Measurements from ENCODE around the gene PRR5. TPM values are rescaled to one million over a fixed set of nuclear protein-coding genes. Genes with fewer than 3 reads are reported as not detected.

The PRR5 gene
- total RNA-seq, 1 donor from 2014 or later, result 22.7 TPM

GRCh38 chr22:44706488-44706887 is 4.5 kb downstream of the PRR5 start:
- Mint-ChIP-seq H3K9me3 (no peaks in the 10 kb centered on the region), H3K4me3 (no peak overlapping the region), H3K36me3 (ENCODE audit: low read depth) (peaks cover 1% of the 10 kb centered on the region), H3K27me3 (peaks cover 3% of the 10 kb centered on the region), H3K27ac (no peak overlapping the region), H3K4me1 (peaks cover 5% of the 10 kb centered on the region)
- intact Hi-C loops (cut with micrococcal nuclease), result no loop called here
- no peak for DNase-seq

- H3K4me1 Mint-ChIP-seq, result peaks cover 3% of the 10 kb centered on the region
- no peak for DNase-seq
- intact Hi-C loops (cut with micrococcal nuclease), result no loop called here
- peaks cover 1% of the 10 kb centered on the region for H3K36me3 Mint-ChIP-seq (ENCODE audit: low read depth)
- H3K27ac Mint-ChIP-seq, result no peak overlapping the region
- H3K27me3 Mint-ChIP-seq, result peaks cover 3% of the 10 kb centered on the region
- no peak overlapping the region for H3K4me3 Mint-ChIP-seq
- H3K9me3 Mint-ChIP-seq, result no peaks in the 10 kb centered on the region
Measured at GRCh38 chr22:44707178-44707577, 5.2 kb downstream of the PRR5 start.

- Mint-ChIP-seq H3K9me3 (no peaks in the 10 kb centered on the region), H3K27ac (no peak overlapping the region), H3K4me1 (peaks cover 3% of the 10 kb centered on the region), H3K36me3 (ENCODE audit: low read depth) (peaks cover 1% of the 10 kb centered on the region), H3K27me3 (peaks cover 3% of the 10 kb centered on the region), H3K4me3 (no peak overlapping the region)
- intact Hi-C loops (cut with micrococcal nuclease), result no loop called here
- DNase-seq, result no peak
Measured at GRCh38 chr22:44707752-44708151, 5.7 kb downstream of the PRR5 start.

GRCh38 chr22:44709881-44710392 is 7.9 kb downstream of the PRR5 start:
- Mint-ChIP-seq H3K9me3 (no peaks in the 10 kb centered on the region), H3K4me1 (peaks cover 1% of the 10 kb centered on the region), H3K4me3 (no peak overlapping the region), H3K27ac (no peak overlapping the region), H3K36me3 (ENCODE audit: low read depth) (peaks cover 1% of the 10 kb centered on the region), H3K27me3 (no peaks in the 10 kb centered on the region)
- intact Hi-C loops (cut with micrococcal nuclease), result no loop called here
- DNase-seq, result no peak

GRCh38 chr22:44710474-44711240 is 8.7 kb downstream of the PRR5 start:
- Mint-ChIP-seq H3K36me3 (ENCODE audit: low read depth) (peaks cover 1% of the 10 kb centered on the region), H3K4me3 (no peak overlapping the region), H3K27ac (no peak overlapping the region), H3K4me1 (peaks cover 1% of the 10 kb centered on the region), H3K27me3 (no peaks in the 10 kb centered on the region), H3K9me3 (no peaks in the 10 kb centered on the region)
- DNase-seq, result no peak
- intact Hi-C loops (cut with micrococcal nuclease), result no loop called here

GRCh38 chr22:44711241-44711560 is 9.2 kb downstream of the PRR5 start:
- no peaks in the 10 kb centered on the region for H3K9me3 Mint-ChIP-seq
- peaks cover 1% of the 10 kb centered on the region for H3K4me1 Mint-ChIP-seq
- H3K27ac Mint-ChIP-seq, result no peak overlapping the region
- H3K27me3 Mint-ChIP-seq, result no peaks in the 10 kb centered on the region
- H3K36me3 Mint-ChIP-seq (ENCODE audit: low read depth), result peaks cover 1% of the 10 kb centered on the region
- intact Hi-C loops (cut with micrococcal nuclease), result no loop called here
- no peak for DNase-seq
- no peak overlapping the region for H3K4me3 Mint-ChIP-seq

- DNase-seq, result no peak
- peaks cover 1% of the 10 kb centered on the region for H3K4me1 Mint-ChIP-seq
- no peaks in the 10 kb centered on the region for H3K27me3 Mint-ChIP-seq
- H3K36me3 Mint-ChIP-seq (ENCODE audit: low read depth), result peaks cover 1% of the 10 kb centered on the region
- no peaks in the 10 kb centered on the region for H3K9me3 Mint-ChIP-seq
- H3K4me3 Mint-ChIP-seq, result no peak overlapping the region
- intact Hi-C loops (cut with micrococcal nuclease), result no loop called here
- H3K27ac Mint-ChIP-seq, result no peak overlapping the region
Measured at GRCh38 chr22:44711690-44712555, 9.9 kb downstream of the PRR5 start.

GRCh38 chr22:44712962-44713361 is 11.0 kb downstream of the PRR5 start:
- no peak for DNase-seq
- H3K27me3 Mint-ChIP-seq, result no peaks in the 10 kb centered on the region
- H3K9me3 Mint-ChIP-seq, result no peaks in the 10 kb centered on the region
- no peak overlapping the region for H3K27ac Mint-ChIP-seq
- peaks cover under 1% of the 10 kb centered on the region for H3K36me3 Mint-ChIP-seq (ENCODE audit: low read depth)
- H3K4me3 Mint-ChIP-seq, result no peak overlapping the region
- peaks cover 1% of the 10 kb centered on the region for H3K4me1 Mint-ChIP-seq
- intact Hi-C loops (cut with micrococcal nuclease), result no loop called here

GRCh38 chr22:44714703-44715350 is 12.8 kb downstream of the PRR5 start:
- no peak overlapping the region for H3K27ac Mint-ChIP-seq
- H3K9me3 Mint-ChIP-seq, result no peaks in the 10 kb centered on the region
- no peaks in the 10 kb centered on the region for H3K36me3 Mint-ChIP-seq (ENCODE audit: low read depth)
- no peak overlapping the region for H3K4me3 Mint-ChIP-seq
- no peaks in the 10 kb centered on the region for H3K27me3 Mint-ChIP-seq
- no peak for DNase-seq
- peaks cover 7% of the 10 kb centered on the region for H3K4me1 Mint-ChIP-seq
- intact Hi-C loops (cut with micrococcal nuclease), result no loop called here

- DNase-seq, result no peak
- Mint-ChIP-seq H3K9me3 (no peaks in the 10 kb centered on the region), H3K4me1 (peaks cover 6% of the 10 kb centered on the region), H3K27me3 (no peaks in the 10 kb centered on the region), H3K36me3 (ENCODE audit: low read depth) (no peaks in the 10 kb centered on the region), H3K4me3 (no peak overlapping the region), H3K27ac (no peak overlapping the region)
- intact Hi-C loops (cut with micrococcal nuclease), result no loop called here
Measured at GRCh38 chr22:44718418-44718817, 16.4 kb downstream of the PRR5 start.

- H3K9me3 Mint-ChIP-seq, result no peaks in the 10 kb centered on the region
- H3K4me3 Mint-ChIP-seq, result no peak overlapping the region
- H3K4me1 Mint-ChIP-seq, result peaks cover 6% of the 10 kb centered on the region
- no peak for DNase-seq
- no peak overlapping the region for H3K27ac Mint-ChIP-seq
- no peaks in the 10 kb centered on the region for H3K27me3 Mint-ChIP-seq
- intact Hi-C loops (cut with micrococcal nuclease), result no loop called here
- no peaks in the 10 kb centered on the region for H3K36me3 Mint-ChIP-seq (ENCODE audit: low read depth)
Measured at GRCh38 chr22:44719586-44720368, 17.8 kb downstream of the PRR5 start.

GRCh38 chr22:44721213-44721612 is 19.2 kb downstream of the PRR5 start:
- Mint-ChIP-seq H3K9me3 (no peaks in the 10 kb centered on the region), H3K27ac (no peak overlapping the region)
- no peak for DNase-seq

GRCh38 chr22:44722611-44723010 is 20.6 kb downstream of the PRR5 start:
- no peaks in the 10 kb centered on the region for H3K36me3 Mint-ChIP-seq (ENCODE audit: low read depth)
- H3K4me3 Mint-ChIP-seq, result no peak overlapping the region
- H3K27ac Mint-ChIP-seq, result no peak overlapping the region
- H3K27me3 Mint-ChIP-seq, result no peaks in the 10 kb centered on the region
- no peak for DNase-seq
- peaks cover 6% of the 10 kb centered on the region for H3K4me1 Mint-ChIP-seq
- H3K9me3 Mint-ChIP-seq, result no peaks in the 10 kb centered on the region
- intact Hi-C loops (cut with micrococcal nuclease), result no loop called here

More at GRCh38 chr22:44721213-44721612, 19.2 kb downstream of the PRR5 start:
- Mint-ChIP-seq H3K4me3 (no peak overlapping the region), H3K36me3 (ENCODE audit: low read depth) (no peaks in the 10 kb centered on the region), H3K4me1 (peaks cover 6% of the 10 kb centered on the region), H3K27me3 (no peaks in the 10 kb centered on the region)
- intact Hi-C loops (cut with micrococcal nuclease), result no loop called here
